ELF-1 (cell line): Measurements from ENCODE around the gene ZNF326.
"Not testable (repeated sequence)": the region's sequence is repeated elsewhere in the genome, so short reads cannot be mapped to it uniquely, and the experiment has no call there.

Experiments used
- DNase-seq: peaks from one replicate; pipeline ENCODE4 v3.0.0-alpha.2; 2016; ENCODE audit warnings: low read depth, low spot score

ZNF326 gene

GRCh38 chr1:89966656-89967055 lies 28.3 kb upstream of the ZNF326 start:
- no peak for DNase-seq

- no peak for DNase-seq
Observed at GRCh38 chr1:89971600-89971999, 23.3 kb upstream of the ZNF326 start.

GRCh38 chr1:89972024-89972423 lies 22.9 kb upstream of the ZNF326 start:
- no peak for DNase-seq

- no peak for DNase-seq
Observed at GRCh38 chr1:89973471-89974127, 21.3 kb upstream of the ZNF326 start.

GRCh38 chr1:89974256-89974655 lies 20.7 kb upstream of the ZNF326 start:
- DNase-seq = no peak

GRCh38 chr1:89974696-89975470 lies 20.0 kb upstream of the ZNF326 start:
- DNase-seq = no peak

GRCh38 chr1:89975540-89976125 lies 19.3 kb upstream of the ZNF326 start:
- DNase-seq = no peak

GRCh38 chr1:89978755-89979154 lies 16.2 kb upstream of the ZNF326 start:
- DNase-seq = no peak

- DNase-seq = no peak
Observed at GRCh38 chr1:89980605-89981004, 14.3 kb upstream of the ZNF326 start.

- DNase-seq = not testable (repeated sequence)
Observed at GRCh38 chr1:89982846-89983245, 12.1 kb upstream of the ZNF326 start.

- DNase-seq = not testable (repeated sequence)
Observed at GRCh38 chr1:89984564-89985116, 10.3 kb upstream of the ZNF326 start.

- DNase-seq = no peak
Observed at GRCh38 chr1:89986020-89986419, 8.9 kb upstream of the ZNF326 start.

- no peak for DNase-seq
Observed at GRCh38 chr1:89987159-89987819, 7.6 kb upstream of the ZNF326 start.

GRCh38 chr1:89989099-89989498 lies 5.8 kb upstream of the ZNF326 start:
- no peak for DNase-seq

- no peak for DNase-seq
Observed at GRCh38 chr1:89989799-89990198, 5.1 kb upstream of the ZNF326 start.

- DNase-seq = no peak
Observed at GRCh38 chr1:89990976-89991831, 3.7 kb upstream of the ZNF326 start.

- DNase-seq = no peak
Observed at GRCh38 chr1:89993541-89993940, 1.4 kb upstream of the ZNF326 start.

GRCh38 chr1:89994231-89994804 lies 592 bp upstream of the ZNF326 start:
- no peak for DNase-seq

- DNase-seq = no peak
Observed at GRCh38 chr1:89995598-89996449, 914 bp downstream of the ZNF326 start.
